ENCODE measurements around the gene SNX18.

DNA sequence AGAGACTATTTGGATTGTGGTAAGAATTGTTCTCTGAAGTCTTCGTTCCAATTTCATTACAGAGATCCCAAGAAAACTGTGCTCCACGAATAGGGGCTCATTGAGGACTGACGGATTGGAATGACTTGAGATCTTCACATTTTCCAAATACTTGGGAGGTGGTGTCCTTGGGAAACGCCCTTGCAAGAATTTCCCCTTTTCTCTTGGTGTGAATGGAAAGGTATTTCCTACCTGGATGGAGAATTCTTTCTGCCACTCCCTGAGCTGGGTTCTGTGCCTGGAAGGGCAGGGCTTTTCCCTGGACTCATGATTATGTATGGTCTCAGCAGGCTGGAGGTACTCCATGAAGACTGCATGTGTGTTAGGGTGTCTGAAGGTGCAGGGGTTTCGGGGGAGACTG lies 53.9 kb downstream of the SNX18 start:
- TF ChIP-seq, protein P1, sequence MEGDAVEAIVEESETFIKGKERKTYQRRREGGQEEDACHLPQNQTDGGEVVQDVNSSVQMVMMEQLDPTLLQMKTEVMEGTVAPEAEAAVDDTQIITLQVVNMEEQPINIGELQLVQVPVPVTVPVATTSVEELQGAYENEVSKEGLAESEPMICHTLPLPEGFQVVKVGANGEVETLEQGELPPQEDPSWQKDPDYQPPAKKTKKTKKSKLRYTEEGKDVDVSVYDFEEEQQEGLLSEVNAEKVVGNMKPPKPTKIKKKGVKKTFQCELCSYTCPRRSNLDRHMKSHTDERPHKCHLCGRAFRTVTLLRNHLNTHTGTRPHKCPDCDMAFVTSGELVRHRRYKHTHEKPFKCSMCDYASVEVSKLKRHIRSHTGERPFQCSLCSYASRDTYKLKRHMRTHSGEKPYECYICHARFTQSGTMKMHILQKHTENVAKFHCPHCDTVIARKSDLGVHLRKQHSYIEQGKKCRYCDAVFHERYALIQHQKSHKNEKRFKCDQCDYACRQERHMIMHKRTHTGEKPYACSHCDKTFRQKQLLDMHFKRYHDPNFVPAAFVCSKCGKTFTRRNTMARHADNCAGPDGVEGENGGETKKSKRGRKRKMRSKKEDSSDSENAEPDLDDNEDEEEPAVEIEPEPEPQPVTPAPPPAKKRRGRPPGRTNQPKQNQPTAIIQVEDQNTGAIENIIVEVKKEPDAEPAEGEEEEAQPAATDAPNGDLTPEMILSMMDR (IDR thresholded peaks at IDR 0.05; ENCODE audit: low read depth, low read length, poor library complexity, severe bottlenecking) = no peak
- no peak for TF ChIP-seq EZH2phosphoT487 (IDR thresholded peaks at IDR 0.05; ENCODE audit: borderline replicate concordance, low read length)

Measured in DOHH2 (cell line).